SKM-1 treated with dmso at 0.1 percent for 144 hours (cell line): ENCODE data around the gene GNG4.
"Not testable (repeated sequence)": the region's sequence is repeated elsewhere in the genome, so short reads cannot be mapped to it uniquely, and the experiment has no call there.

Source experiments
- DNase-seq: peaks from one replicate; lab custom pipeline; 2025; ENCODE audit not compliant: unreplicated experiment; lab: John Stamatoyannopoulos, UW

Gene GNG4

DNA sequence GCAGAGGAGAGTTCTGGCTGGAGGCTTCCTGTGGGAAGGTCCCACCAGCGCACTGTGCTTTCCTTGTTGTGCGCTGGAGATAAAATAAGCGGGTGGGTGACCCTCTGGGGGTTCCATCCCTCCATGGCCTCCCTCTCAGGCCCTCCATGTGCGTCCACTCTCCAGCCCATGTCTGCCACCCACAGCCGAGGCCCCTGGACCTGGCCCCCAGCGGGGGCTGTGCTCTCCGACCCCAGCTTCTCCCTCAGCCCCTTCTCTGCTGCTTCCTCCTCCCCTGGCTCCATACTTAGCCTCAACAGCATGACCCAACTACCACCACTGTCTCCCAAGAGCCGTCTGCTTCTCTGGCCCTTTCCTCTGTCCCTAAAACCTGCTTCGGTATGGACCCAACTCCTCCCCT lies 61.4 kb downstream of the GNG4 start:
- no peak for DNase-seq

DNA sequence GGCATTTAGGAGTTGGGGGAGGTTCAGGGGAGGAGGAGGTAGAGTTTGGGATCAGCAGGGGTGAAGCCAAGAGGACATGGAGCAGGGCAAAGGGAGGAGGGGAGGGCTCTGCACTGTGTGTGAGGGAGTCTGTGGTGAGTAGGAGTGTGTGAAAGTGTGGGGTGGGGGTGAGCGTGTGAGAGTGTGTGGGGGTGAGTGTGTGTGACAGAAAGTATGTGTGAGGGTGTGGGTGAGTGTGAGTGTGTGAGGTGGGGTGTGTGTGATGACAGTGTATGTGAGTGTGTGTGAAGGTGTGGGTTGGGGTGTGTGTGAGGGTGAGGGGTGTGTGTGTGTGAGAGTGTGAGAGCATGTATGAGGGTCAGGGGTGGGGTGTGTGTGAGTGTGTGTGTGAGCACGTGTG lies 62.6 kb downstream of the GNG4 start:
- DNase-seq = no peak

DNA sequence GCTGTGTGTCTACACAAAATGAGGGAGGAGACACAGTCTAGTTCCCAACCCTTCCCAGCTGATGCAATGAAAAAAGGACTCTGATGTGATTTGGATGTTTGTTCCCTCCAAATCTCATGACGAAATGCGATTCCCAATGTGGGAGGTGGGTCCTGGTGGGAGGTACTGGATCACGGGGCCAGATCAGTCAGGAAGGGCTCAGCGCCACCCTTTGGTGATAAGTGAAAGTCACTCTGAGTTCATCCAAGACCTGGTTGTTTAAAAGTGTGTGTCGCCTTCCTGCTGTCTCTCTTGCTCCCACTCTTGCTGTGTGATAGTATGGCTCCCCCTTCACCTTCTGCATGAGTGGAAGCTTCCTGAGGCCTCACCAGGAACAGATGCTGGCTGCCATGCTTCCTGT lies 63.2 kb downstream of the GNG4 start:
- DNase-seq = no peak

DNA sequence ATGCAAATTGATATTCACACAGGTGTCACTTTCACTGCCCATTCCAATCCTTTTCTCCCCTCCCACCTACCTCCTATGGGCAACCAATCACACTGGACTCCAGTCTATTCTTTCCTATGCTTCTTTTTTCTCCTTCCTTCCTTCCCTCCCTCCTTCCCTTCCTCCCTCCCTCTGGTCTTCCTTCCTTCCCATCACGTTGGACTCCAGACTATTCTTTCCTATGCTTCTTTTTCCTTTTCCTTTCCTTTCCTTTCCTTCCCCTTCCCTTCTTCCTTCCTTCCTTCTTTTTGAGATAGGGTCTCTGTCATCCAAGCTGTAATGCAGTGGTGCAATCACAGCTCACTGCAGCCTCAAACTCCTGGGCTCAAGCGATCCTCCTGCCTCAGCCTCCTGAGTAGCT lies 64.6 kb downstream of the GNG4 start:
- DNase-seq = no peak

DNA sequence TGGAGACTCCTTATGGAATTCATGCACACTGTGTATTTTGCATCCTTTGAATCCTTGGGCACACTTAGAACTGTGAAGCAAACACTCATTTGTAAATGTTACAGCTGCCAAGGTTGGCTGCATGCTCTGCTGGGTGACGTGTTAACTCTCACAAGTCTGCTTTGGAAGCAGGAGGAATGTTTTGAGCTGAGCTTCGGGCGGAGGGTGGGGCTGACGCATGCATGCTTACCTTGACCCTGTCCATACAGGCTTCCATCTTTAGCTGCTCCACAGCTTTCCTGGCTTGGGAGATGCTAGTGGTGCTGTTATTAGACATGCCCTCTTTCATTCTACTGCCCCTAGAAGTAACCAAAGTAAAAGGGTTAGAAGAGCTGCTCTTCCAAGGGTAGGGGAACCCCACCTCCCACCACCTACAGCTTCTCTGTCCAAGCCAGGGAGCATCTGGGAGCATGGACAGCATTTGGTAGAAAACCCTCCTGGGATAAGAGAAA lies 66.0 kb downstream of the GNG4 start:
- no peak for DNase-seq

DNA sequence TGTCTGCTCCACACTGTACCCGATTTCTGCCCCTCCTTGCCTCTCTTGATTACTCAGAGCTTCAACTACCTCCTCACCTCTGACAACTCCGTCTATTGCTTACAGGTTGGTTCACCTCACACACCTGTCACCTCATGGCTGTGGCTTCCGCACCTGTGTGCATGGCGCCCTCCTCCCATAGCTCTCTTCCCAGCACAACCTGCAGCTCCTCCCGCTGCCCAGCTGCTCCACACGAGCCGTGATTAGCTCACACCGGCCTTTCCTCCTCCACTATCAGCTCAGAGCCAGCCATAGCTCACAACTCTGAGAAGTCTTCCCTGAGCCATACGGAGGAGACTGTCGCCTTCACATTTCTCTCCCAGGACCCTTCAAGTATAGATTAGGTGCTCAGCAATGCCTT lies 67.5 kb downstream of the GNG4 start:
- no peak for DNase-seq

DNA sequence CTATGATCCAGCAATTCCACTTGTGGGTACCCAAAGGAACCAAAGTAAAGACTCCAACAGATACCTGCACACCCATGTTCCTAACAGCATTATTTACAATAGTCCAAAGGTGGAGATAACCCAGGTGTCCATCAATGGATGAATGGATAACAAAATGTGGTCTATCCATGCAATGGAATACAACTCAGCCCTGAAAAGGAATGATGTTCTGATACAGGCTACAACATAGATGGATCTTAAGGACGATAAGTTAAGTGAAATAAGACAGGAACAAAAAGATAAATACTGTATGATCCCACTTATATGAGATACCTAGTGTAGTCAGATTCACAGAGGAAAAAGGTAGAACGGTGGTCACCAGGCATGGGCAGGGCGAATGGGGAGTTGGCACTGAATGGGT lies 69.7 kb downstream of the GNG4 start:
- no peak for DNase-seq

DNA sequence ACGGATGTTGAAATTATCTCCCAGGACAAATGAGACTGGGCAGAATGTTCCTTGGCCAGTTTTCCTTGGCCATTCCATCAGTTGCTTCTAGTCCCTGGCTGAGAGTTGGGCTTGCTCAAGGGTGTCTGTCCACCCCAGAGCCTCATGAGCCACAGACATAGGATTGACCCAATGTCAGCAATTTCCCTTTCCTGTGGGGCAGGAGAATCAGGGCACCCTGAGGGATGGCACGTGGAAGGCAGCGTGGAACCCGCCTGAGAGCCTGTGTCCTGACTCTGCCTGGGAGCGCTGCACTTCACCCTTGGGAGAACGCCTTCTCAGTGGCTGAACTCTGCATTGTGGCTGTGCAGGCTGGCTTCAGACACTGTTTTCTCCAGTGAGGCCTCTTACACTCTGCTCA lies 74.0 kb downstream of the GNG4 start:
- DNase-seq = no peak

DNA sequence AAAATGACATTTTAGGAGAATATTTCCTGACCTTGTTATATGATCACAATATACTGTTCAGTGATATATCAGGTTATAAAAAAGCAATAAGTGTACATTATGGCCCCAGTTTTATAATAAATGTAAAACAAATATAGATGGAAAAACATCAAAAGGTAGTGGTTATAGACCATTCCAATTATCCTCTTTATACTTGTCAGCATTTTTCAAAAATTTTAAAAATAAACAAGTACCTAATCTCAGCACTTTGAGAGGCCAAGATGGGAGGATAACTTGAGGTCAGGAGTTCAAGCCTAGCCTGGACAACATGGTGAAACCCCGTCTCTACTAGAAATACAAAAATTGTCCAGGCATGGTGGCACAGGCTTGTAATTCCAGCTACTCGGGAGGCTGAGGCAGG lies 75.7 kb downstream of the GNG4 start:
- no peak for DNase-seq

DNA sequence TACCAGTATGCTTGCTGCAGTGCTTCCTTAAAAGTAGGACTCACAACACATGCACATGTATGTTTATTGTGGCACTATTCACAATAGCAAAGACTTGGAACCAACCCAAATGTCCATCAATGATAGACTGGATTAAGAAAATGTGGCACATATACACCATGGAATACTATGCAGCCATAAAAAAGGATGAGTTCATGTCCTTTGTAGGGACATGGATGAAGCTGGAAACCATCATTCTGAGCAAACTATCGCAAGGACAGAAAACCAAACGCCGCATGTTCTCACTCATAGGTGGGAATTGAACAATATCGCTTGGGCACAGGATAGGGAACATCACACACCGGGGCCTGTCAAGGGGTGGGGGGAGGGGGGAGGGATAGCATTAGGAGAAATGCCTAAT lies 76.6 kb downstream of the GNG4 start:
- DNase-seq = not testable (repeated sequence)

DNA sequence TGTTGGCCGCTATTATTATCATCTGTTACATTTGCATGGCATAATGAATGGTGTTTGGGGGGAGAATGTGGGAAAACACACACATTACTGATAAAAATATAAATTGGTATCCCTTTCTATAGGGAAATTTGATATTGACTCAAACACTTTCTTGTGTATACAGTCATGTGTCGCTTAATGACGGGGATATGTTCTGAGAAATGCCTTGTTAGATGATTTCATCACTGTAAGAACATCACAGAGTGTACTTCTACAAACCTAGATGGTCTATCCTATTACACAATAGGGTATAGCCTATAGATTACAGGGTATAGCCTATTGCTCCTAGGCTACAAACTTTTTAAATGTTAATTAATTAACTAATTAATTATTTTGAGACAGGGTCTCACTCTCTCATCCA lies 78.1 kb downstream of the GNG4 start:
- no peak for DNase-seq

DNA sequence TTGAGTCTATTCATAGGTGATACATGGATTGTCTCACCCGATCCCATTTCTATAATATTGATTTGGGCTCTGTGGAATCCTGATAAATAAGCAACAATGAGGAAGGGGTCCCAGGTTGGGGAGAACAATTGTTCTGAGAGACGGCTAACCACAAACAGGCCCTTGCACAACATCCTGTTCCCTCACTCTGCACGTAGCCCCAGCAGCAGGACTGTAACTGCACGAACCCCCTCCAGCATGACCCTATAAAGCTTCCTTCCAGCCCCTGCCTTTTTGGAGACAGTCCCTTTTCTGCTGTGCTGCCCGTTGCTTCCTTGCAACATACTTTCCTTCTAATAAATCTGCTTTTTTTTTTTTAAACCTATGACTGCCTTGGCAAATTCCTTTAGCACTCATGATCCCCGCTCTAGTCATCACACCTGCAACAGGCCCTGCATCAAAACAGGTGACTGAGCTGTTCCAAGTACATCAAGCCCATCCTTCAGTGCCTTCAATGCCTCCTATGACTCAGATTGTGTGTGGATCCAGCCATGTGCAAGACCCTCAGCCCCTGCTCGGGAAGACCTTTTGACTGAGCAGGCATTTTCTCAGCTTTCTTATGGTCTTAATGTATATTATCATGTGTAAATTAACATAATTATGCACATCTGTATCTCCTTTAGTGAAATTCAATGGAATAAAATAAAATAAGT lies 81.6 kb downstream of the GNG4 start:
- peak; percentile 80 for DNase-seq

DNA sequence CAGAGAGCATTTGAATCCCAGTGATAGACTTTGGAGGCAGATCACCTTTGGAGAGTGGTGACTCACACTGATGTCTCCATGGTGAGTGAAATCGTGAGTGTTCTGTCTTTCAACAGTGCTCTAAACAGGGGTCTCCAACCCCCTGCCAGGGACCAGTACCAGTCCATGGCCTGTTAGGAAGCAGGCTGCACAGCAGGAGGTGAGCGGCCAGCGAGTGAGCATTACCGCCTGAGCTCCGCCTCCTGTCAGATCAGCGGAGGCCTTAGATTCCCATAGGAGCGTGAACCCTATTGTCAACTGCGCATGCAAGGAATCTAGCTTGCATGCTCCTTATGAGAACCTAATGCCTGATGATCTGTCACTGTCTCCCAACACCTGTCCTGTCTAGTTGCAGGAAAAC lies 83.5 kb downstream of the GNG4 start:
- DNase-seq = no peak

DNA sequence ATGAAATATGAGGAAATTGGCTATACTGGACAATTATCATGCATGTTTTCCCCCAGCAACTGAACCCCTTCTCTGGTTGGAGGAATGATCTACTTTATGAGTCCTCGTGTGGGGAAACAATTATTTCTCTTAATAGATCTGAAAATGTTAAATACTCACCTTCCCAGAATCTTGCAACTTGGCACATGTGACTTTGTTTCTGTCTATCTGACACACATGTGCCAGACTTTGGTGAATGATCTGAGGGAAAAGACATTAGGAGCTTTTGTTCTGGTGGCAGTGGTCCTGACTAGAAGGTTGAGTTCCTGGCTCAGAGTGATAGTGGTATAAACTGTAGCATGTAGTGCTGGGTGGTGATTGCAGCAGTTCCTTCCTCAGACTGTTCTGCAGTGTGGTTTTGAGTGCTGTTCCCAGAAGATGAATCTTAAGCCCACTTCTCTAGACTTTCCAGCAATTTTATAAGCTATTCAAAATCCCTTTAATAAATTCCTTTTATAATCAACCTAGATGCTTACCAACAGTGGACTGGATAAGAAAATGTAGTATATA lies 86.0 kb downstream of the GNG4 start:
- DNase-seq = peak; percentile 23

DNA sequence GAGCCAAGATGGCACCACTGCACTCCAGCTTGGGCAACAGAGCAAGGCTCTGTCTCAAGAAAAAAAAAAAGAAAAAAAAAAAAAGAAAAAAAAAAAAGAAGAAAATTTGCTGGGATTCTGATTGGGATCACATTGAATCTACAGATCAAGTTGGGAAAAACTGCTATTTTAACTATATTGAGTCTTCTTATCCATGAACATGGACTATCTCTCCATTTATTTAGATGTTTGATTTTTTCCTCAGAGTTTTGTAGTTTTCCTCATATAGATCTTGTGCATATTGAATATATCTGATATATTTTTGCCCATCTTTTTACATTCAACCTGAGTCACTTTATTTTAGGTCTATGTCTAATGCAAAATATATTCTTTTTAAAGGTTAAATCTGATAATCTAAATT lies 87.0 kb downstream of the GNG4 start:
- DNase-seq = no peak

DNA sequence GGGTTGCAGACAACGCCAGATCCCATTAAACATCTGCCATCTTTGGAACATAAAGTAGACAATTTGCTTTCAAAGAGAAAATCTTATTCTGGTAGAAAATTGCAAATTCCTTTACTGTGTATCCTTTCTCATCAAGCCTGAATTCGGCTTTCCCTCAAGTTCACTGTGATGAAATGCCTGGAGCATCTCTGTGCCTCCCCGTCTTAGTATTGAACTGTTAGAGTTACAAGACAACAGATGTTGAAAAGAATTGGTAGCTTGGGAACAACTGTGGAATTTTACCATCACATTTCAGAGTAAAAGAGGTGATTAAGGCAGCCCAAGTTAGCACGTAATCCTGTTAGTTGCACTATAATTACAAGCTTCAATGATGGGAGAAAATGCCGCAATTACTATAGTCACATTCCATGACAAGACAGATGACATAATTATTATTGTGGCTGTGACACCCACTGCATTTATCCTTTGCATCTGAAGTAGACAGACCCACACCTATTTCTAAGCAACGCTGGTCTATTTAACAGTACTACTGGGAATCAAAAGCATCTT lies 90.9 kb downstream of the GNG4 start:
- DNase-seq = no peak

DNA sequence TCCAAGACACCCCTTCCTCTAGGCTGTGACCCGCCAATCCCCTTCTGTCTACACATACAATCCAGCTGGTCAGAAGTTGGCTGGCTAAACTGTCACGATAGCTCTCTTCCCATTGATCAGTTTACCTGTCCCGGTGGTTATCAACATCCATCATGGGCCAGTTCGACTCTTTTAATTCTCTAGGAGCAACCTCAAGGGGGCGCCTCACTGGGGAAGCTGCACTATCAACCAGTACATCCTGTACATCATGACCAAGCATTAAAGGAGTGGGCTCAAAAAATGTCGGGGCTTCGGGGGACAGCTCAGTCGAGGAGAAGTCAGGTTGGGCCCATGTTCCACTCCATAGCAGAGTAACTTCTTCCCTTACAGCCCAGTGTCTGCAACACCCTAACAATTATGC lies 92.1 kb downstream of the GNG4 start:
- DNase-seq = no peak

DNA sequence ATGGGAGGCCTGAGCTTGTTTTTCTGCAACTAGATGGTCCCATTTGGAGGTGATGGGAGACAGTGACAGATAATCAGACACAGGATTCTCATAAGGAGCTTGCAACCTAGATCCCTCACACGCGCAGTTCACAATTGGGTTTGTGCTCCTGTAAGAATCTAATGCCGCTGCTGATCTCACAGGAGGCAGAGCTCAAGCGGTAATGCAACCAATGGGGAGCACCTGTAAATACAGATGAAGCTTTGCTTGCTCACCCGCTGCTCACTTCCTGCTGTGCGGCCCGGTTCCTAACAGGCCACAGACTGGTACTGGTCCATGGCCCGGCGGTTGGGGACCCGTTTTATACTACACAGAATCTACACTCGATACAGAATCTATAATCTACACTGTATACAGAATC lies 92.8 kb downstream of the GNG4 start:
- DNase-seq = no peak

DNA sequence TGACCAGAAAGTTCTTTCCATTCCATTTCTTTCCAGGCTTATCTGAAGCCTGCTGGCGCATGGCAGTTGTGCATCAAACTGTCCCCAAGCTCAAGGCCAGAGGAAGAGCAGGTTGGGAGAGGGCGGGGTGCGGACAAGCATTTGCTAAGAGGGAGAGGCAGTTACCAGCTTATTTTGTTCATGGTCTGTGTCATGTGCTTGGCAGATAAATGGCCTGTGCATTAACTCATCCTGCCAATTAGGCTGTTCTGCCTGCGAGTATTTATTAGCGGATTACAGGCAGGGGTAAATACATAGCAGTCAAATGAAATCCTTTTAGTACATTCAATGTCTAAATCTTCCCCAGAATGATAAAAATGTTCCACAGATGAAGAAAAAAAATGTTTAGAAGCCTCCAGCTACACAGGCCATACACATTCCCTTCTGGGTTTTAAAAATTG lies 96.5 kb downstream of the GNG4 start:
- no peak for DNase-seq

DNA sequence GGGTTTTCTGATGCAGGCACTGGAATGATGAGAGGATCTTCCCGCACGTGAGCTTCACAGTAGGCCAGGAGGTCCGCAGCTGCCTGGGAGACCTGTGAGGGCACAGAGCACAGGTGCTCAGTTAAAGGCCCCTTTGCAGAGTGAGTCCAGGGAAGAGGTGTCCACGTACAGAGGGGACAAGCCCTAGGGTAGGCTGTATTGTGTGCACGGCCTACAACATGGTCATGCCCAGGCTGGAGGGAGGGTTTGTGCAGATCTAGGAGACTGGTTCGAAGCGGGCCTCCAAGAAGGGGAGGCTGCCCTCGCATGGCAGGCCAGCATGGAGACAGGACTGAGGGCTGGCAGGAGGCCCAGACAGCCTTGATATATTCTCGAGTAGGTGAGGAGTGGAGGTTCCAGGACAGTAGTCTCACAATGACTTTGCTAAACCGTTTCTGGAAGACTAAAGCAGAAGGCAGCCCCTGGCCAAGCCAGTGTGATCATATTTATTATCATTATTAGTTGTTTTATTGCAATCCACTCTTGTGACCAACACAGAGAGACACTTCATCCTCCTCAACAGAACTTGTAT lies 97.4 kb downstream of the GNG4 start:
- no peak for DNase-seq

DNA sequence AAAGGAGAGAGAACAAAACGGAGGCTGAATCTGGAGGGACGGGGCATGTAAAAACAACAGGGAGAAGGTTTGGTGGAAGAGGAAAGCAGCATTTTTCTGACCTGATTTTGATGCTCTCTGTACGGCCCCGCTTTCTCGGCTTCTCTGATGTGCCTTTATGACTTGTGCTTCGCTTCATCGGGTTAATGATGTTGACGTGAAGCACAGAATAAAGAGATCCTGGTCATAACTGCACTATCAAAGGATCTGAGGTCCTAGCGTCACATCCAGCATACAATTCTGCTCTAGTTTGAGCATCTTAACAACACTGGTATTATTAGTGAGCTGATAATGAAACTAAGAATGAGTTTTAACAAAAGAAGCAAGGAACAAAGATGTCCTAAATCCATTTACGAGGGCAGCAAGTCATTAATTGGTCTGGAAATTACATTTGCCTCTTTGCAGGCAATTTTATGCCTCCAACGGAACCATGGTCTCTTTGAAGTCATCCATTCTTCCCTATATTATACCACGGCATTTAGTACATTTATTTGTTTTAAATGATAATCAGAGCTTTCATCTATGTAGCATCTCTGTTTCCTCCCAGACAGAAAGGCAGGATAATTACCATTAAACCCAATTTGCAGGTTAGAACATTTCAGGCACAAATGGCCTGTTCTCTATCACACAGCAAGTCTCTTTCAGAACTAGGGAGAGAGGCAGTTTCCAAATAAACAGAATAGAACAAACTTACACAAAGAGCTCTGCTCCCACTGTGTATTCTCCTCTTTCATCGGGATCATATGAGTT lies 100.0 kb downstream of the GNG4 start:
- DNase-seq = no peak
